Measurements from ENCODE around the gene TH. TPM values are rescaled to one million over a fixed set of nuclear protein-coding genes. Genes with fewer than 3 reads are reported as not detected.
A peak's percentile ranks its signal among the peaks of the same experiment; 100 is the strongest.

Gene TH
- polyA plus RNA-seq, 1 of the 3 experiments (the other 2 are of a cell fraction), result not detected

- TF ChIP-seq GATA2 (CRISPR knock-in tag; IDR thresholded peaks at IDR 0.05) (no peak), MAX (IDR thresholded peaks at IDR 0.05; ENCODE audit: low read depth) (no peak)
These were observed 15.2 kb upstream of the TH start (continued) for GRCh38 chr11:2186669-2187279.

DNA sequence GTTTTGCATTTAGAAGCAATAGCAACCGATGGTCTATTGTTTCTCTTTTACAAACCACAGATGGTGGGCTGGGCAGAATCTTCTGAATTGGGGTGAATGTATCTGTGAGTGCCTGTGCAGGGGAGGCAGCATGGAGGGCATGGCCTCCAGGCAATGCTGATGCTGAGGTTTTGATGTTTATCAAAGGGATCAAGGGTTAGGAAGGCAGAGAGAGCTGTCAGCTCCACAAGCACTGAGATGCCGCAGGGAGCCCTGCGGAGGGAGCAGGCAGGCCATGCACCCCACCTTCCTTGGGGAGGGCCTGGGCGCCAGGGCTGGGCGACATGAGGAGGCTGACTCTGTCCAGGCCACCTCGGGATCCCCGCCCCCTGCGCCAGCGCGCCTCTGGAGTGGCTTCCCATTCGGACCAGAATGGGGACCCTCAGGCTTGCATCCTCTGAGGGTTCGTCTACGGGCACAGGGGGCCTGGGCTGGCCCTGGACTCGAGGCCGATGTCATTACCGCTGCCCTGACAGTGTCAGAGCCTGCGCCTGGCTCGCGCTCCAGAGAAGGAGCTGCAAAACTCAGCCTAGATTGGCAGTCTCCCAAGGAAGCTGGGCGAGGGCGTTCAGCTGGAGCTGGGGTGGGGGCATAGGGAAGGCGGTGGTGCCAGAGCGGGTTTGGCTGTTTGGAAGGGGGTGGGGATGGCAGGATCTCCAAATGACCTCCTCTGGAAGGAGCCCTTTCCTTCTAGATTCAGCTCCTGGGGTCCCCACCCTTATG lies 13.9 kb upstream of the TH start:
- Histone ChIP-seq H3K79me2 (ENCODE audit: insufficient read depth) (no peaks in the 10 kb centered on the region), H3K4me2 (no peak overlapping the region), H3K36me3 (replicated peaks in 1 of 2; ENCODE audit: control insufficient read depth in 1 of 2, insufficient read depth in 2 of 2, low read length in 1 of 2) (no peaks in the 10 kb centered on the region), H3K4me3 (ENCODE audit: low read depth in 2 of 2, low read length in 1 of 2) (no peak overlapping the region), H3K27ac (ENCODE audit: low read depth in 2 of 2, low read length in 1 of 2) (peak overlapping the region in 1 of 2 experiments; percentile 55; a peak in 2 of 4 replicates), H3F3A (replicated peaks; ENCODE audit: insufficient read depth) (no peaks in the 10 kb centered on the region), H3K27me3 (ENCODE audit: insufficient read depth) (no peaks in the 10 kb centered on the region), H3K9ac (no peak overlapping the region), H2AFZ (ENCODE audit: low read depth) (no peak overlapping the region), H3K4me1 (ENCODE audit: control insufficient read depth in 1 of 2, insufficient read depth in 2 of 2, low read depth in 1 of 2, low read length in 1 of 2) (peaks cover 0 to 28% of the 10 kb centered on the region in 2 experiments; a peak in 1 of 4 replicates), H3K9me2 (no peaks in the 10 kb centered on the region), H4K20me1 (ENCODE audit: insufficient read depth) (no peaks in the 10 kb centered on the region), H3K9me3 (no peaks in the 10 kb centered on the region)
- TF ChIP-seq GATA2 (CRISPR knock-in tag; IDR thresholded peaks at IDR 0.05) (peak; percentile 80), FOXJ3 (CRISPR knock-in tag; IDR thresholded peaks at IDR 0.05) (peak; percentile 50), MXI1 (IDR thresholded peaks at IDR 0.05; ENCODE audit: low read depth, low read length) (0 out of 2 replicates have a peak, but pooled peaks have one; percentile 27), MEF2A (IDR thresholded peaks at IDR 0.05; ENCODE audit: borderline replicate concordance, low read depth) (no peak), RXRA (IDR thresholded peaks at IDR 0.05; ENCODE audit: borderline replicate concordance, low read depth) (no peak), REST (IDR thresholded peaks at IDR 0.05; ENCODE audit: low read depth, low read length) (no peak)
- peak; percentile 84 for DNase-seq
- 15% methylated on average over 18 of the region's 23 CpGs for WGBS (ENCODE audit: low lambda C conversion rate)
- CTCF ChIA-PET, result interaction anchor here (0.9 to 3.5 kb wide), 19 partner anchors 8 to 533 kb away, joined by 3 to 49 read pairs (median 6); partner anchors contain the start of gene TH
- POLR2A ChIA-PET, result interaction anchor here (0.8 to 1.4 kb wide), 7 partner anchors 9 to 593 kb away, joined by 3 to 4 read pairs (median 3); no protein-coding TSS in a partner anchor
